Vagina (tissue), 2 donors: ENCODE results near the gene ITPKB.

Experiments used
- CTCF ChIP-seq, 3 experiments: fragments of 450-650 bp in 2 of 3; fragments of 200-600 bp in 1 of 3; sonication (generic) in 1 of 3; IDR thresholded peaks; one replicate each; pipeline ENCODE4 v1.5.1; 2017 to 2019; ENCODE audit warnings: antibody characterized with exemption in 3 of 3, mild to moderate bottlenecking in 2 of 3, moderate library complexity in 2 of 3
- POLR2AphosphoS5 ChIP-seq, 2 donors: sonication (generic); formaldehyde crosslinking; IDR thresholded peaks; one replicate each; pipeline ENCODE4 v1.9.0; 2017; ENCODE audit warnings: antibody characterized with exemption in 2 of 2, mild to moderate bottlenecking in 2 of 2, low read depth in 1 of 2; ENCODE audit not compliant: insufficient read depth in 1 of 2

- TF ChIP-seq CTCF (IDR thresholded peaks at IDR 0.05) (no peak), POLR2AphosphoS5 (IDR thresholded peaks at IDR 0.05; ENCODE audit: insufficient read depth in 1 of 2, low read depth in 1 of 2) (no peak)
Observed at GRCh38 chr1:226696547-226696946, 42.5 kb downstream of the ITPKB start.
